GM23338 (cell line): ENCODE measurements around the gene CNTNAP5. TPM values are rescaled to one million over a fixed set of nuclear protein-coding genes. Genes with fewer than 3 reads are reported as not detected.
A peak's percentile ranks its signal among the peaks of the same experiment; 100 is the strongest.

Experiments used
- ATAC-seq: fragments of 200-7000 bp; cut with Tn5 transposase; 3 replicates; pipeline ENCODE4 v1.9.1; 2020
- DNase-seq: peaks from one replicate; pipeline ENCODE4 v3.0.0-alpha.2; 2015; ENCODE audit warnings: low spot score
- H2AFZ ChIP-seq: fragments of 200-600 bp; sonication (generic); 2 replicates; pipeline ENCODE4 v1.8.0; 2016; ENCODE audit warnings: antibody characterized with exemption, mild to moderate bottlenecking, moderate library complexity
- H3F3A ChIP-seq: fragments of 200-600 bp; sonication (generic); replicated peaks from 2 replicates; pipeline ENCODE4 v1.8.0; 2017; ENCODE audit warnings: antibody characterized with exemption, mixed run types, low read depth
- H3K27ac ChIP-seq: fragments of 200-600 bp; sonication (generic); 2 replicates; pipeline ENCODE4 v1.6.1; 2016; ENCODE audit warnings: low read depth
- H3K27me3 ChIP-seq: fragments of 200-600 bp; sonication (generic); 2 replicates; pipeline ENCODE4 v1.8.0; 2016; ENCODE audit warnings: mild to moderate bottlenecking, mixed run types, moderate library complexity; ENCODE audit not compliant: insufficient read depth
- H3K36me3 ChIP-seq: fragments of 200-600 bp; sonication (generic); 2 replicates; pipeline ENCODE4 v1.8.0; 2016; ENCODE audit warnings: mild to moderate bottlenecking; ENCODE audit not compliant: insufficient read depth
- H3K4me1 ChIP-seq: fragments of 200-600 bp; sonication (generic); 2 replicates; pipeline ENCODE4 v1.8.0; 2016; ENCODE audit warnings: mild to moderate bottlenecking, moderate library complexity; ENCODE audit not compliant: insufficient read depth
- H3K4me2 ChIP-seq: fragments of 200-600 bp; sonication (generic); 2 replicates; pipeline ENCODE4 v1.7.1; 2017; ENCODE audit warnings: mixed run types
- H3K4me3 ChIP-seq: fragments of 200-600 bp; sonication (generic); 2 replicates; pipeline ENCODE4 v1.6.1; 2016; ENCODE audit warnings: mixed run types
- H3K79me2 ChIP-seq: fragments of 200-600 bp; sonication (generic); replicated peaks from 2 replicates; pipeline ENCODE4 v1.8.0; 2017; ENCODE audit warnings: mild to moderate bottlenecking; ENCODE audit not compliant: insufficient read depth
- H3K9me2 ChIP-seq: fragments of 200-600 bp; sonication (generic); 2 replicates; pipeline ENCODE4 v1.8.0; 2017; ENCODE audit not compliant: insufficient read depth
- H4K20me1 ChIP-seq: fragments of 200-600 bp; sonication (generic); replicated peaks from 2 replicates; pipeline ENCODE4 v1.8.0; 2017; ENCODE audit warnings: mild to moderate bottlenecking; ENCODE audit not compliant: insufficient read depth
- H3K27ac Mint-ChIP-seq: 2 replicates; pipeline ENCODE4 v1.8.0; 2020; ENCODE audit warnings: inconsistent platforms, mild to moderate bottlenecking, moderate library complexity, mixed read lengths
- H3K27me3 Mint-ChIP-seq: 3 replicates; pipeline ENCODE4 v1.8.0; 2022; ENCODE audit warnings: low read depth, mild to moderate bottlenecking, moderate library complexity, mixed read lengths, inconsistent platforms; ENCODE audit not compliant: insufficient read depth, poor library complexity
- H3K36me3 Mint-ChIP-seq: 3 replicates; pipeline ENCODE4 v1.8.0; 2021; ENCODE audit warnings: low read depth, mild to moderate bottlenecking, inconsistent platforms, moderate library complexity, mixed read lengths
- H3K4me1 Mint-ChIP-seq: 3 replicates; pipeline ENCODE4 v1.8.0; 2020; ENCODE audit warnings: mild to moderate bottlenecking, inconsistent platforms, mixed read lengths
- H3K4me3 Mint-ChIP-seq: 3 replicates; pipeline ENCODE4 v1.8.0; 2021; ENCODE audit warnings: moderate library complexity, mild to moderate bottlenecking, inconsistent platforms, mixed read lengths
- H3K9me3 Mint-ChIP-seq: 3 replicates; pipeline ENCODE4 v1.8.0; 2020; ENCODE audit warnings: moderate library complexity, mild to moderate bottlenecking, inconsistent platforms, mixed read lengths
- CREB1 ChIP-seq: fragments of 250-450 bp; sonication (Bioruptor Pico); IDR thresholded peaks from 2 replicates; pipeline ENCODE4 v1.5.0; 2020; ENCODE audit warnings: low read depth, mild to moderate bottlenecking, moderate library complexity
- CTCF ChIP-seq, 2 experiments: fragments of 200-600 bp in 1 of 2; sonication (generic) in 1 of 2; conservative IDR thresholded peaks; 2 replicates each; pipeline versions ENCODE4 v1.5.1 to v1.6.1; 2016 to 2017; ENCODE audit warnings: antibody characterized with exemption in 2 of 2, low read depth in 2 of 2, mild to moderate bottlenecking in 2 of 2, moderate library complexity in 1 of 2
- ETS1 ChIP-seq: IDR thresholded peaks from 2 replicates; pipeline ENCODE4 v1.6.1; 2016; ENCODE audit warnings: antibody characterized with exemption
- EZH2phosphoT487 ChIP-seq: fragments of 200-600 bp; sonication (generic); IDR thresholded peaks from one replicate; pipeline ENCODE4 v1.8.1; 2018; ENCODE audit warnings: antibody characterized with exemption; ENCODE audit not compliant: unreplicated experiment
- JUNB ChIP-seq: IDR thresholded peaks from one replicate; pipeline ENCODE4 v1.6.1; 2016; ENCODE audit warnings: antibody characterized with exemption; ENCODE audit not compliant: unreplicated experiment
- NANOG ChIP-seq: IDR thresholded peaks from 2 replicates; pipeline ENCODE4 v1.6.1; 2016; ENCODE audit warnings: antibody characterized with exemption, borderline replicate concordance
- POLR2AphosphoS5 ChIP-seq: IDR thresholded peaks from 2 replicates; pipeline ENCODE4 v1.6.1; 2016; ENCODE audit warnings: antibody characterized with exemption, low read depth
- STAT1 ChIP-seq: IDR thresholded peaks from one replicate; pipeline ENCODE4 v1.6.1; 2016; ENCODE audit warnings: antibody characterized with exemption; ENCODE audit not compliant: unreplicated experiment
- ZNF114 ChIP-seq: fragments of 250-450 bp; sonication (Bioruptor Pico); IDR thresholded peaks from 2 replicates; pipeline ENCODE4 v1.5.0; 2020; ENCODE audit warnings: mild to moderate bottlenecking, moderate library complexity
- ZNF331 ChIP-seq: fragments of 250-450 bp; sonication (Bioruptor Pico); IDR thresholded peaks from 2 replicates; pipeline ENCODE4 v1.5.0; 2020; ENCODE audit warnings: low read depth, mild to moderate bottlenecking, moderate library complexity
- ZNF462 ChIP-seq: fragments of 250-450 bp; sonication (Bioruptor Pico); IDR thresholded peaks from 2 replicates; pipeline ENCODE4 v1.5.0; 2020; ENCODE audit warnings: mild to moderate bottlenecking, moderate library complexity
- polyA plus RNA-seq: library from polyadenylated mRNA; unstranded; fragments of >200 nt; fragmentation: Nextera tagmentation; extraction: Ambion mirVana; gene quantifications from 2 replicates; pipeline ENCODE4 v1.2.1, GENCODE V29; 2016
- total RNA-seq: library from RNA; depleted of rRNA; stranded (reverse); fragments of >200 nt; shearing (Covaris generic); gene quantifications from 2 replicates; pipeline ENCODE4 v1.2.3, GENCODE V29; 2014

Gene CNTNAP5
- total and polyA plus RNA-seq, 2 experiments from 2014 or later, result 0.49 to 0.50 TPM

GRCh38 chr2:124145982-124146381 is 120.9 kb downstream of the CNTNAP5 start:
- Histone ChIP-seq H3K36me3 (no peaks in the 10 kb centered on the region), H3F3A (no peaks in the 10 kb centered on the region), H3K4me3 (no peak overlapping the region), H4K20me1 (no peaks in the 10 kb centered on the region), H3K79me2 (no peaks in the 10 kb centered on the region), H3K27me3 (no peaks in the 10 kb centered on the region), H3K27ac (no peak overlapping the region), H3K4me2 (no peak overlapping the region), H2AFZ (no peak overlapping the region), H3K4me1 (no peaks in the 10 kb centered on the region), H3K9me2 (no peaks in the 10 kb centered on the region)
- Mint-ChIP-seq H3K9me3 (no peaks in the 10 kb centered on the region; the same call in 2 of the 3 replicates), H3K4me3 (no peak overlapping the region), H3K27ac (no peak overlapping the region), H3K27me3 (no peaks in the 10 kb centered on the region), H3K4me1 (no peaks in the 10 kb centered on the region), H3K36me3 (no peaks in the 10 kb centered on the region; the same call in 2 of the 3 replicates)
- ATAC-seq (no peak), DNase-seq (no peak)
- TF ChIP-seq JUNB, result no peak
- TF ChIP-seq STAT1, result no peak
- TF ChIP-seq CREB1 (CRISPR knock-in tag), result no peak

- no peaks in the 10 kb centered on the region for H3K27me3 ChIP-seq
- H3K9me2 ChIP-seq, result no peaks in the 10 kb centered on the region
- Mint-ChIP-seq H3K4me1 (no peaks in the 10 kb centered on the region), H3K9me3 (peaks cover 3% of the 10 kb centered on the region; the same call in 1 of the 3 replicates), H3K27ac (no peak overlapping the region), H3K36me3 (no peaks in the 10 kb centered on the region), H3K4me3 (no peak overlapping the region), H3K27me3 (peaks cover 2% of the 10 kb centered on the region)
- no peak overlapping the region for H2AFZ ChIP-seq
- no peak overlapping the region for H3K4me3 ChIP-seq
- no peaks in the 10 kb centered on the region for H3K4me1 ChIP-seq
- peak; percentile 47; the same call in 2 of the 3 replicates for ATAC-seq
- no peak overlapping the region for H3K4me2 ChIP-seq
- no peaks in the 10 kb centered on the region for H3K36me3 ChIP-seq
- no peaks in the 10 kb centered on the region for H3F3A ChIP-seq
- no peaks in the 10 kb centered on the region for H4K20me1 ChIP-seq
- no peak for DNase-seq
- H3K79me2 ChIP-seq, result no peaks in the 10 kb centered on the region
- H3K27ac ChIP-seq, result no peak overlapping the region
- TF ChIP-seq ZNF114 (CRISPR knock-in tag), result no peak
- no peak for TF ChIP-seq ETS1
- no peak for TF ChIP-seq ZNF462 (CRISPR knock-in tag)
- no peak for TF ChIP-seq EZH2phosphoT487
- TF ChIP-seq JUNB, result no peak
- TF ChIP-seq CTCF (conservative IDR thresholded peaks at IDR 0.05; ENCODE audit: low read depth in 2 of 2), result no peak
- no peak for TF ChIP-seq STAT1
- TF ChIP-seq POLR2AphosphoS5, result no peak
- no peak for TF ChIP-seq NANOG
- no peak for TF ChIP-seq ZNF331 (CRISPR knock-in tag)
These were observed 122.5 kb downstream of the CNTNAP5 start for GRCh38 chr2:124147552-124147951.
